Measurements from ENCODE around the gene GPA33. TPM values are rescaled to one million over a fixed set of nuclear protein-coding genes. Genes with fewer than 3 reads are reported as not detected.

GPA33 gene
- total RNA-seq, 4 donors from 2014 or later, result not detected

DNA sequence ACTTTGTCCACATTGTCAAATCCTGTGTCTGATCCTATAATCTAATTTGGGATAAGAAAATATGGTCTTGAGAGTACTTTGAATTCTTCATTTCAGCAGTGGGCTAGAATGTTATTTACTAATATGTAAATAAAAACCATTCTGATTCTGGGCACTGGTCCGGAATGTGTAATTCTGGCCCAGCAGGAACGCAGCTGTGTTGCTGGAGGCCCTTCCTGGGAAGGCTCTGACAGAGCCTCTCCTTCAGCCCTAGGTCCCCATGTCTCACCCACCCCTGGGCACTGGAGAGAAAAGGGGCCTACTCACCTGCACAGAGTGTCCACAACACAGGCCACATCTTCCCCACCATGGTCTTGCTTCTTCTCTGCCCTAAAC is 251 bp downstream of the GPA33 start:
- WGBS, 2 donors, result 60 to 64% methylated on average over 2 of the region's 2 CpGs
- Histone ChIP-seq H3K4me1 (no peaks in the 10 kb centered on the region), H3K4me3 (replicated peaks in 1 of 3) (no peak overlapping the region), H3K9me3 (no peaks in the 10 kb centered on the region), H3K27ac (no peak overlapping the region), H3K36me3 (no peaks in the 10 kb centered on the region), H3K27me3 (no peaks in the 10 kb centered on the region)
- DNase-seq, result no peak
- intact Hi-C loops (cut with DNase I), result no loop called here
- no peak for TF ChIP-seq POLR2A (IDR thresholded peaks at IDR 0.05)
- TF ChIP-seq, protein P1, sequence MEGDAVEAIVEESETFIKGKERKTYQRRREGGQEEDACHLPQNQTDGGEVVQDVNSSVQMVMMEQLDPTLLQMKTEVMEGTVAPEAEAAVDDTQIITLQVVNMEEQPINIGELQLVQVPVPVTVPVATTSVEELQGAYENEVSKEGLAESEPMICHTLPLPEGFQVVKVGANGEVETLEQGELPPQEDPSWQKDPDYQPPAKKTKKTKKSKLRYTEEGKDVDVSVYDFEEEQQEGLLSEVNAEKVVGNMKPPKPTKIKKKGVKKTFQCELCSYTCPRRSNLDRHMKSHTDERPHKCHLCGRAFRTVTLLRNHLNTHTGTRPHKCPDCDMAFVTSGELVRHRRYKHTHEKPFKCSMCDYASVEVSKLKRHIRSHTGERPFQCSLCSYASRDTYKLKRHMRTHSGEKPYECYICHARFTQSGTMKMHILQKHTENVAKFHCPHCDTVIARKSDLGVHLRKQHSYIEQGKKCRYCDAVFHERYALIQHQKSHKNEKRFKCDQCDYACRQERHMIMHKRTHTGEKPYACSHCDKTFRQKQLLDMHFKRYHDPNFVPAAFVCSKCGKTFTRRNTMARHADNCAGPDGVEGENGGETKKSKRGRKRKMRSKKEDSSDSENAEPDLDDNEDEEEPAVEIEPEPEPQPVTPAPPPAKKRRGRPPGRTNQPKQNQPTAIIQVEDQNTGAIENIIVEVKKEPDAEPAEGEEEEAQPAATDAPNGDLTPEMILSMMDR (IDR thresholded peaks at IDR 0.05), result no peak

DNA sequence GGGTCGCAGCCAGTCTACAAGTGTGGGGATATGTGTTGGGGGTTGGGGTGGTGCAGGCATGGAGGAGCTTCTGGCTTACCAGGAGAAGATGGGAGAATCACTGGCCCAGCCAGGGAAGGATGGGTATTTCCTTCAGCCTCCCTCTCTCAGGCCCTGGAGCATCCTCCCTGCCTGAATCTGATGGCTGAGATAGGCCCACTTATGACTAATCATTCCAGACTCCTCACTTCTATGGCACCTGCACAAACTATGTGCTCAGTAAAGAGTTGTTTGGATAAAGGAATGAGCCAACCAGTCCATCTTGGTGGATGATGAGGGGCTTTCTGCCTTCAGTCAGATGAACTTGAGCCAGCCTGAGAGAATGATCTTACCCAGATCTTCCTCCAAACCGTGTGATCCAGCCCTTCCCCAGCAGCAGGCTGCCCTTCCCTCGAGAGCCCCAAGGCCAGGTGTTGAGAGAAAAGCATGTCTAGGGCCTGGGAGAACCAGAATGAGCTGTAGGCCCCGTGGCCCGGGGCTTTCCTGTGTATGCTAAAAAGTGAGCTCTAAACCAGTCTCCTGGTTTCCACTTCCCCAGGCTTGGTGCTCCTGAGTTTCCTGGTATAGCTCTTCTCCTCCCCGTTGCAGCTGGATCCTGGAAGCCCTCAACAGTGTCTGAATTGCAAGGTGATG is 1.3 kb downstream of the GPA33 start:
- no peaks in the 10 kb centered on the region for H3K27me3 ChIP-seq
- no peak overlapping the region for H3K27ac ChIP-seq
- intact Hi-C loops (cut with DNase I), result no loop called here
- 88 to 89% methylated on average over 6 of the region's 6 CpGs for WGBS, 2 donors
- no peak for DNase-seq
- TF ChIP-seq POLR2A (IDR thresholded peaks at IDR 0.05), result no peak
- TF ChIP-seq, protein P1 (IDR thresholded peaks at IDR 0.05), result no peak
- no peak overlapping the region for H3K4me3 ChIP-seq (replicated peaks in 1 of 3)
- H3K36me3 ChIP-seq, result no peaks in the 10 kb centered on the region
- H3K9me3 ChIP-seq, result no peaks in the 10 kb centered on the region
- no peaks in the 10 kb centered on the region for H3K4me1 ChIP-seq

GRCh38 chr1:167086768-167087167 is 3.4 kb downstream of the GPA33 start:
- no peak for DNase-seq
- WGBS, 2 donors, result 77 to 90% methylated on average over 3 of the region's 3 CpGs
- Histone ChIP-seq H3K9me3 (no peaks in the 10 kb centered on the region), H3K36me3 (no peaks in the 10 kb centered on the region), H3K27me3 (no peaks in the 10 kb centered on the region), H3K4me3 (replicated peaks in 1 of 3) (no peak overlapping the region), H3K27ac (no peak overlapping the region), H3K4me1 (no peaks in the 10 kb centered on the region)
- intact Hi-C loops (cut with DNase I), result no loop called here
- TF ChIP-seq, protein P1 (IDR thresholded peaks at IDR 0.05), result no peak
- TF ChIP-seq POLR2A (IDR thresholded peaks at IDR 0.05), result no peak

DNA sequence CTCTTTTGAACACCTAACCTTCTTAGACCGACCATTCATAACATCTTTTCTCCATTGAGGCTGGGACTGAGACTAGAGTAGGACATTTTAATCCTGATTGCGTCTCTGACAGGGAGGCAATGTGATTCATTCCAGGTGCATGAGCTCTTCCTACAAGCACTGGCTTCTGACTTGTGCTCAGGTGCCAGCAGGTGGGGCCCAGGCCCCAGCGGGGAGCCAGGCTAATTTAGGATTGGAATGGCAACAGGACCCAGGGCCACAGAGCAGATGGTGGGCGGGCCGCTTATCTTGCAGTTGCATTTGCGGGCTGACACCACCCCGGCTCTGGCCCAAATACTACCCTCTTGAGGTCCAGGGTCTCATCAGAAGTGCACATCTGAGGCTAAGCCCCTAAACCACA is 4.1 kb downstream of the GPA33 start:
- TF ChIP-seq POLR2A (IDR thresholded peaks at IDR 0.05), result no peak
- TF ChIP-seq, protein P1 (IDR thresholded peaks at IDR 0.05), result no peak
- Histone ChIP-seq H3K27ac (no peak overlapping the region), H3K36me3 (no peaks in the 10 kb centered on the region), H3K27me3 (no peaks in the 10 kb centered on the region), H3K4me3 (replicated peaks in 1 of 3) (no peak overlapping the region), H3K9me3 (no peaks in the 10 kb centered on the region), H3K4me1 (no peaks in the 10 kb centered on the region)
- 88 to 93% methylated on average over 4 to 5 of the region's 7 CpGs for WGBS, 2 donors
- no peak for DNase-seq
- intact Hi-C loops (cut with DNase I), result no loop called here

DNA sequence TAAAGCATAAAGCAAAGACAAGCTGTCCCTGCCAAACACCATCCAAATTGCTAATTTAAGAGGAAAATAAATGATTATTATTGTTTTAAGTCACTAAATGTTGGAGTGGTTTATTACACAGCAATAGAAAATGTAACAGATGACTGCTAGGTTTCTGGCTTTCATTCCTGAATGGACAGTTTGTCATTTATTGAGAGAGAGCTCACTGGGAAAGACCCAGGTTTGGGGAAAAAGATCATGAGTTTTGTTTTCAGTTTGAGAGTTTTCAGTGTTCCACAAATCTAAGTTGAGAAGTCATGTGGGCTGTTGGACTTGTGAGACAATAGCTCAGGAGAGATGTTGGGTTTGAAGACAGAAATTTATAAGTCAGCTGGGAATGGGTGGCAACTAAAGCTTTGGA is 5.4 kb downstream of the GPA33 start:
- H3K9me3 ChIP-seq, result no peaks in the 10 kb centered on the region
- no peak overlapping the region for H3K4me3 ChIP-seq (replicated peaks in 1 of 3)
- no peak for DNase-seq
- intact Hi-C loops (cut with DNase I), result no loop called here
- H3K36me3 ChIP-seq, result no peaks in the 10 kb centered on the region
- no peaks in the 10 kb centered on the region for H3K27me3 ChIP-seq
- H3K4me1 ChIP-seq, result no peaks in the 10 kb centered on the region
- no peak overlapping the region for H3K27ac ChIP-seq
- TF ChIP-seq POLR2A (IDR thresholded peaks at IDR 0.05), result no peak
- TF ChIP-seq, protein P1 (IDR thresholded peaks at IDR 0.05), result no peak
